D721Med (cell line): ENCODE measurements around the gene HECTD1.
"Not testable (repeated sequence)": the region's sequence is repeated elsewhere in the genome, so short reads cannot be mapped to it uniquely, and the experiment has no call there.

ENCODE experiments used
- DNase-seq: peaks from one replicate; pipeline ENCODE4 v3.0.0; 2011; ENCODE audit warnings: low spot score; ENCODE audit not compliant: insufficient read length
- FAIRE-seq: peaks from 2 replicates; lab custom pipeline; 2011; peaks lifted over from hg19 to GRCh38; lab: Jason Lieb, UNC
- TF ChIP-seq, protein P1 (sequence below): IDR thresholded peaks from 2 replicates; pipeline ENCODE4 v1.5.1; 2012; ENCODE audit warnings: mild to moderate bottlenecking, control low read depth; ENCODE audit not compliant: insufficient read depth; ENCODE audit errors: missing control alignments

Gene HECTD1

DNA sequence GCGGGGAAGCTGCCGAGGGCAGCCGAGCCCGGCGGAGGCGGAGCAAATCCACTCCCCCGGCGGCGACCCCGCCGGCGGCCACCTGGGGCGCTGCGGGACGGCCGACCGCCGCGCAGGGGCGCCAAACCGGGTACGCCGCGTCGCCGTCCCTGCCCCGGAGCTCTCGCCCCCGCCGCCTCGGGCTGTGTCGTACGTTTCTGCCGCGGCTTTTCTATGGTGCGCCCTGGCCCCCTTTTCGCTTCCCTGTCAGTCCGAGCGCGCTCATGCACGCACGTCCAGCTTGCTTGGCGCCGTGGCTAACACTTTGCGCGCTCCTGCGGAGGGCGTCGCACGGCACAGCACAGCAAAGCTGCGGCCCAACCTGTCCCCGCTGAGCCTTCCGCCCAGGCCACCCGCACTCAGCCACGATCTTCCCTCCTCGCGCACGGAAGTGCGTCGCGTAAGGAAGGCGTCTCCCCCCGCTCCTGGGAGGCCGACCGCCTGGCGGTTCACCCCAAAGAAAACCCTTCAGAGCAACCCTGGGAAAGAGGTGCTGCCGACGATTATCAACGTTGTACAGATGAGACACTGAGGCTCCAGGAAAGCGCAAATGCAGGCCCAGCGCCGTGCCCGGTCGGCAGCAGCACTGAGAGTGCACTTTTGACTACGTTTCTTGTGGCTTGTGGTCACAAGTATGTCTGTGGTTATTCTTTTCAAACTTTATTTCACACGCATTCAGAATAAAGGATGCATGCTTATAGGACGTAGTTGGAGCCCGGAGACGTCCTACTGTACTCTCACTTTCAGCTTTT, at the start of gene HECTD1:
Gene HECTD1 (minus strand): TSS at position 39 of the 791 bp plus-strand sequence. CDS start 1,857 bp downstream, outside the sequence.
- FAIRE-seq, result no peak
- peak; percentile 76 for DNase-seq
- TF ChIP-seq, protein P1, sequence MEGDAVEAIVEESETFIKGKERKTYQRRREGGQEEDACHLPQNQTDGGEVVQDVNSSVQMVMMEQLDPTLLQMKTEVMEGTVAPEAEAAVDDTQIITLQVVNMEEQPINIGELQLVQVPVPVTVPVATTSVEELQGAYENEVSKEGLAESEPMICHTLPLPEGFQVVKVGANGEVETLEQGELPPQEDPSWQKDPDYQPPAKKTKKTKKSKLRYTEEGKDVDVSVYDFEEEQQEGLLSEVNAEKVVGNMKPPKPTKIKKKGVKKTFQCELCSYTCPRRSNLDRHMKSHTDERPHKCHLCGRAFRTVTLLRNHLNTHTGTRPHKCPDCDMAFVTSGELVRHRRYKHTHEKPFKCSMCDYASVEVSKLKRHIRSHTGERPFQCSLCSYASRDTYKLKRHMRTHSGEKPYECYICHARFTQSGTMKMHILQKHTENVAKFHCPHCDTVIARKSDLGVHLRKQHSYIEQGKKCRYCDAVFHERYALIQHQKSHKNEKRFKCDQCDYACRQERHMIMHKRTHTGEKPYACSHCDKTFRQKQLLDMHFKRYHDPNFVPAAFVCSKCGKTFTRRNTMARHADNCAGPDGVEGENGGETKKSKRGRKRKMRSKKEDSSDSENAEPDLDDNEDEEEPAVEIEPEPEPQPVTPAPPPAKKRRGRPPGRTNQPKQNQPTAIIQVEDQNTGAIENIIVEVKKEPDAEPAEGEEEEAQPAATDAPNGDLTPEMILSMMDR, result peak; percentile 42

DNA sequence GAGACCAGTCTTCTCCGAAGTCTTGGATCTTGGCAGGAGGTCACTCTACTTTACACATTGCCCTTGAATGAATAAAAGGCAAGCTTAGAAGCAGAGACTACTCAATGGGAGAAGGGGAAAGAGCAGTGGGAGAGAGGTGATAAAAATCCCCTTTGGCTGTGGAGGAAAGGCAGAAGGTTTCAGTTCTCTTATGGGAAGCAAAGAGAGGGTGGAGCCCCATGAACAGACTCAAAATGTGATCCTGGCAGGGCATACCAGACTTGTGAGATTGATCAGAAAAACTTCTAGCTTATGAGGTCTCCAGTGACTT, 49.6 kb upstream of the HECTD1 start:
- TF ChIP-seq, protein P1, result no peak
- DNase-seq, result no peak
- no peak for FAIRE-seq

DNA sequence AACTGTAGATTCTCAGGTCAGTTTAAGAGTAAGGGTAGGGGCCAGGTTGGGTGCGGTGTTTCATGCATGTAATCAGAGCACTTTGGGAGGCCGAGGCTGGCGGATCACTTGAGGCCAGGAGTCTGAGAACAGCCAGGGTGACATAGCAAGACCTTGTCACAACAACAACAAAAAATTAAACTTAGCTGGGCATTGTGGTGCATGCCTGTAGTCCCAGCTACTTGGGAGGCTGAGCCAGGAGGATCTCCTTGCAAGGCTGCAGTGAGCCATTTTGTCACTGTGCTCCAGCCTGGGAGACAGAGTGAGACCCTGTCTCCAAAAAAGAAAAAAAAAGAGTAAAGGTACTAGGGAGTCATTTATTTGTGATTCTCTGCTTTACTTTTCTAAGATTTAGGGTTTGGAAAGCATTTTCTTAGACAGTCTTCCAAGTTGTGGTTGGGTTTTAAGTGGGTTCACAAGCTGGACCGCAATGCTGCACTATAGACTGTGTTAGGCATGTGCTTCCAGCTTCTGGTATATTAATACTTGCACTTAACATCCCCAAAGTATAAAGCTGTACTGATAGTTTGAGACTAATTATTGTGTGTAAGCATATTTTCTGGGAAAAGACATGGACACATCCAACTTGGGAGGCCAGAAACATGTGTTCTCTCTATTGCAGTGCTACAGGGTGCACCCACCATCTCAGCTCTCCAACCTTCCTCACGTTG, 49.1 kb upstream of the HECTD1 start:
- DNase-seq (no peak), FAIRE-seq (no peak)
- TF ChIP-seq, protein P1, result no peak

DNA sequence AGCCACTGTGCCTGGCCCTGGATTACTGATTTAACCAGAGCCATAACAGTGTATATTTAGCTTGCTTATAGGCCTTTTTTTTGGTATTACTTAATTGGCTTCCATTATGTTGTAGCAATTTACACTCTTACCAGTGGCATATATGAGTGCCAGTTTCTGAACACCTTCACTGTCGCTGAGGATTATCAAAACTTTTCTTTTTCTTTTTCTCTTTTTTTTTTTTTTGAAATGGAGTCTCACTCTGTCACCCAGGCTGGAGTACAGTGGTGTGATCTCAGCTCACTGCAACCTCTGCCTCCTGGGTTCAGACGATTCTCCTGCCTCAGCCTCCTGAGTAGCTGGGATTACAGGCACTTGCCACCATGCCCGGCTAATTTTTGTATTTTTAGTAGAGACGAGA, 48.3 kb upstream of the HECTD1 start:
- not testable (repeated sequence) for FAIRE-seq

DNA sequence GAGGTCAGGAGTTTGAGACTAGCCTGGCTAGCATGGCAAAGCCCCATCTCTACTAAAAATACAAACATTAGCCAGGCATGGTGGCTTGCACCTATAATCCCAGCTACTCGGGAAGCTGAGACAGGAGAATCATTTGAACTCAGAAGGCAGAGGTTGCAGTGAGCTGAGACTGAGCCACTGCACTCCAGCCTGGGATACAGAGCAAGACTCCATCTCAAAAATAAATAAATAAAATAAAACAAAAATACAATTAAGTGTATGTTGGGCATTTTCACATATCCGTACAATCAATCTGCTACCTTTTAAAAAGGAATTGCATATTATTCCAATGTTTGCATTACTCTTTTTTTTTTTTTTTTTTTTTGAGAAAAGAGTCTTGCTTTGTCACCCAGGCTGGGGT, 47.7 kb upstream of the HECTD1 start:
- no peak for FAIRE-seq
- TF ChIP-seq, protein P1, result no peak
- DNase-seq, result no peak

More for the DNA sequence above, 48.3 kb upstream of the HECTD1 start:
- not testable (repeated sequence) for DNase-seq

DNA sequence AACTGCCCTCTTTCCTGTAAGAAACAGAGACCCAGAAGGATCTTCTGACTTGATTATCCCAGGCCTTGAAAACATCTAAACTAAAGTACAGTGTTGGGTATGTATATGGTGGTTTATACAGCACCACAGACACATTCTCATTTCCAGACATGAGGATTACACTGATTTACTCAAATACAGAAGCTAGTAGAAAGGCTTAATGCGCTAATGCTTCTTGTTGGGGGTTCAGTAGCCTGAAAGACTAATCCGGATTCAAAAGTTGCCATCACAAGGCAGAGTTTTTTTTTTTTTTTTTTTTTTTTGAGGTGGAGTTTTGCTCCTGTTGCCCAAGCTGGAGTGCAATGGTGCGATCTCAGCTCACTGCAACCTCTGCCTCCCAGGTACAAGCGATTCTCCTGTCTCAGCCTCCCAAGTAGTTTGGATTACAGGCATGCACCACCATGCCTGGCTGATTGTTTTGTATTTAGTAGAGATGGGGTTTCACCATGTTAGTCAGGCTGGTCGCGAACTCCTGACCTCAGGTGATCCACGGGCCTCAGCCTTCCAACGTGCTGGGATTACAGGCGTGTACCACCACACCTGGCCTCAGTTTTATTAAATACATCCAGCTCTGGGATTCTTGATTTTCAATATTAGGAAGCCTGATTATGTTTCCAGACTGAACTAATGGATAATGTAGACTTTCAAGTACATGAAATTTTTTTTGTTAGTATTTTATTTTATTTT, 46.3 kb upstream of the HECTD1 start:
- DNase-seq (peak; percentile 67), FAIRE-seq (peak; percentile 72)
- TF ChIP-seq, protein P1, result no peak

DNA sequence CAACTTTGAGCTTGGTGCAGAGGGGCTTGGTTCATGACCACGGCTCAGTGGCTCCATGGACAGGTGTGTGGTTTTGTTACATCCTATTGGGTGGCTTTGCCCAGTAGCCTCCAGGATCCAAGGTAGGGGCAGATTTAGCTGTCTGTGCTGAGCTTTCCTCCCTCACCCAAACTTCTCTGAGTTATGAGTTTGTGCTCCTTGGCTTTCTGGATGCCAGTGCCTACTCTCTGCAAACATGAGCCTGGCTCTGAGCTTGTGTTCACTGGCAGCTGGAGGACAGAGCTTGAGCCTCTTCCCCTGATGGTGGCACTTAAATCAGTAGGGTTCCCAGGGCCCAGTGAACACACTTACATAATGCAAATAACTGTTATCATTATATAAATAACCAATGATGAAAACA, 45.3 kb upstream of the HECTD1 start:
- TF ChIP-seq, protein P1, result no peak
- no peak for FAIRE-seq
- no peak for DNase-seq
